ENCODE data around the gene TSEN2. TPM values are rescaled to one million over a fixed set of nuclear protein-coding genes. Genes with fewer than 3 reads are reported as not detected.
"Not testable (repeated sequence)": the region's sequence is repeated elsewhere in the genome, so short reads cannot be mapped to it uniquely, and the experiment has no call there.

Gene TSEN2
- total RNA-seq, 4 donors from 2014 or later: 17.0 to 38.3 (median 21.9) TPM

DNA sequence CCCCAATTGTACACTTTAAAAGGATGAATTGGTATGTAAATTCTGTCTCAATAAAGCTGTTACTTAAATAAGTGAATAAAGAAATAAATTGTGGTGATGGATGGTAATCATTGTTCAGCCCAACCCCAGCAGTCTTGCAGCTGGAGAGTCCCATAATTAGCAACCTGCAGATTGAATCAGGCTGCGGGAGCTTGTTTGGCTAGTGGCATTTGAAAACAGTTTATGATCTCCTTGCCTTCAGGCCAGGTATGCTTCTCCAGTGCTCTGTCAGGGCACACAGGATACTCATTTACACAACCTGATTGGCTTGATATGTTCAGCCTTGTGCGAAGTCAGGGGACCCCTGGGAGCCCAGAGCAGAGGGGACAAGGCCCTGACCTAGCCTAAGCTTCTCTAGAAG, 16.5 kb upstream of the TSEN2 start:
- TF ChIP-seq, protein P1, sequence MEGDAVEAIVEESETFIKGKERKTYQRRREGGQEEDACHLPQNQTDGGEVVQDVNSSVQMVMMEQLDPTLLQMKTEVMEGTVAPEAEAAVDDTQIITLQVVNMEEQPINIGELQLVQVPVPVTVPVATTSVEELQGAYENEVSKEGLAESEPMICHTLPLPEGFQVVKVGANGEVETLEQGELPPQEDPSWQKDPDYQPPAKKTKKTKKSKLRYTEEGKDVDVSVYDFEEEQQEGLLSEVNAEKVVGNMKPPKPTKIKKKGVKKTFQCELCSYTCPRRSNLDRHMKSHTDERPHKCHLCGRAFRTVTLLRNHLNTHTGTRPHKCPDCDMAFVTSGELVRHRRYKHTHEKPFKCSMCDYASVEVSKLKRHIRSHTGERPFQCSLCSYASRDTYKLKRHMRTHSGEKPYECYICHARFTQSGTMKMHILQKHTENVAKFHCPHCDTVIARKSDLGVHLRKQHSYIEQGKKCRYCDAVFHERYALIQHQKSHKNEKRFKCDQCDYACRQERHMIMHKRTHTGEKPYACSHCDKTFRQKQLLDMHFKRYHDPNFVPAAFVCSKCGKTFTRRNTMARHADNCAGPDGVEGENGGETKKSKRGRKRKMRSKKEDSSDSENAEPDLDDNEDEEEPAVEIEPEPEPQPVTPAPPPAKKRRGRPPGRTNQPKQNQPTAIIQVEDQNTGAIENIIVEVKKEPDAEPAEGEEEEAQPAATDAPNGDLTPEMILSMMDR (IDR thresholded peaks at IDR 0.05): no peak
- DNase-seq (ENCODE audit: low spot score): no peak
- ATAC-seq (ENCODE audit: low FRiP score): no peak

DNA sequence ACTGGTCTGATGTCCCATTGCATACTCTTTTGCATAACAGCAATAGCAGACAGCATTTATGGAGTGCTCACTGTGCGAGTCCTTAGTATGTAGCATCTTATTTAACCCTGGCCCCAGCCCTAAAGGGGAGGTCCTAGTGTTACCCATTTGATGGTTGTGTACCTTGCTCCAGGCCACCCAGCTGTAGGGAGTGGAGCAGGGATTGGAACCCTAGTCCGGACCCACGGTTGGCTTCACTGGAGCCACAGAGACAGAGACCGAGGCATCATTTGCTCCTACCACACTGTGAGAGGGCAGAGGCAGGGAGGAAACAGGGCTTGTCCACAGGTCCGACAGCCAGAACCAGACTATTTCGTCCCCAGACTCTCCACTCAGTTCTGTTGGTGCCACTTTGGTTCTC, 16.0 kb upstream of the TSEN2 start:
- no peak for DNase-seq (ENCODE audit: low spot score)
- ATAC-seq (ENCODE audit: low FRiP score): no peak
- TF ChIP-seq, protein P1 (IDR thresholded peaks at IDR 0.05): no peak

GRCh38 chr3:12468757-12469156, 15.5 kb upstream of the TSEN2 start:
- DNase-seq (ENCODE audit: low spot score) (no peak), ATAC-seq (ENCODE audit: low FRiP score) (no peak)
- TF ChIP-seq, protein P1 (IDR thresholded peaks at IDR 0.05): no peak

DNA sequence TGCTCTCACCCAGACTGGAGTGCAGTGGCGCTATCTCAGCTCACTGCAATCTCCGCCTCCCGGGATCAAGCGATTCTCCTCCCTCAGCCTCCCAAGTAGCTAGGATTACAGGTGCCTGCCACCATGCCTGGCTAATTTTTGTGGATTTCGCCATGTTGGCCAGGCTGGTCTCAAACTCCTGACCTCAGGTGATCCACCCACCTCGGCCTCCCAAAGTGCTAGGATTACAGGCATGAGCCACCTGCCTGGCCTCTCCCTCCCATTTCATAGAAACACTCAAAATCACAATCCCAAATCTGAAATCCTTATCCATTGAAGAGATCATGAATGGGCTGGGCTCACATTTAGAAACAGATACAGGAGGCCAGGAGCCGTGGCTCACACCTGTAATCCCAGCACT, 15.1 kb upstream of the TSEN2 start:
- ATAC-seq (ENCODE audit: low FRiP score); DNase-seq (ENCODE audit: low spot score): not testable (repeated sequence)

GRCh38 chr3:12470111-12470510, 14.2 kb upstream of the TSEN2 start:
- TF ChIP-seq, protein P1 (IDR thresholded peaks at IDR 0.05): no peak
- ATAC-seq (ENCODE audit: low FRiP score) (no peak), DNase-seq (ENCODE audit: low spot score) (no peak)

DNA sequence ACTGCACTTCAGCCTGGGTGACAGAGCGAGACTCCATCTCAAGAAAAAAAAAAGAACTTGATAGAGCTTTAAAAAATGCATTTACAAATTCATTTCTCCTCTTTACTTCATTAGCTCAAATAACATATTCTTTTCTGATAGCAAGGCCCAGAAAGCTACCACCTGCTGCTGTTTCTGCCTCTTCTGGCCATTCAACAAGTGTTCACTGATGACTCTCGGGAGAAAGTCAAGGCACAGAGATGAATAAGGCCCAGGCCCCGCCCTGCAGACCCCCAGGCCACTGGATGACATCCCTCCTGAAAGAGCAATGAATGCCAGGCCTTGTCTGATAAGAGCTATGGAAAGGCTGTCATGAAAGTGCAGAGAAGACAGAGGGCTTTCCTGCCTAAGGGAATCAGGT, 13.6 kb upstream of the TSEN2 start:
- TF ChIP-seq, protein P1 (IDR thresholded peaks at IDR 0.05): no peak
- DNase-seq (ENCODE audit: low spot score) (no peak), ATAC-seq (ENCODE audit: low FRiP score) (no peak)

GRCh38 chr3:12471241-12471640, 13.0 kb upstream of the TSEN2 start:
- TF ChIP-seq, protein P1 (IDR thresholded peaks at IDR 0.05): no peak
- ATAC-seq (ENCODE audit: low FRiP score) (no peak), DNase-seq (ENCODE audit: low spot score) (no peak)

Data from omental fat pad (tissue), 4 donors.